GM12864 (cell line): ENCODE measurements around the gene KDELR1.

Source experiments
- DNase-seq: peaks from one replicate; pipeline ENCODE4 v3.0.0-alpha.2; 2011; ENCODE audit warnings: low read depth
- H3K4me3 ChIP-seq: 2 replicates; pipeline ENCODE4 v1.5.1; 2011; ENCODE audit warnings: mild to moderate bottlenecking, low read depth, low read length, control low read depth
- TF ChIP-seq, protein P1 (sequence below): IDR thresholded peaks from 2 replicates; pipeline ENCODE4 v1.5.1; 2011; ENCODE audit warnings: low read depth, mild to moderate bottlenecking, moderate library complexity, low read length, control low read depth, inconsistent platforms; ENCODE audit errors: missing control alignments

The KDELR1 gene

DNA sequence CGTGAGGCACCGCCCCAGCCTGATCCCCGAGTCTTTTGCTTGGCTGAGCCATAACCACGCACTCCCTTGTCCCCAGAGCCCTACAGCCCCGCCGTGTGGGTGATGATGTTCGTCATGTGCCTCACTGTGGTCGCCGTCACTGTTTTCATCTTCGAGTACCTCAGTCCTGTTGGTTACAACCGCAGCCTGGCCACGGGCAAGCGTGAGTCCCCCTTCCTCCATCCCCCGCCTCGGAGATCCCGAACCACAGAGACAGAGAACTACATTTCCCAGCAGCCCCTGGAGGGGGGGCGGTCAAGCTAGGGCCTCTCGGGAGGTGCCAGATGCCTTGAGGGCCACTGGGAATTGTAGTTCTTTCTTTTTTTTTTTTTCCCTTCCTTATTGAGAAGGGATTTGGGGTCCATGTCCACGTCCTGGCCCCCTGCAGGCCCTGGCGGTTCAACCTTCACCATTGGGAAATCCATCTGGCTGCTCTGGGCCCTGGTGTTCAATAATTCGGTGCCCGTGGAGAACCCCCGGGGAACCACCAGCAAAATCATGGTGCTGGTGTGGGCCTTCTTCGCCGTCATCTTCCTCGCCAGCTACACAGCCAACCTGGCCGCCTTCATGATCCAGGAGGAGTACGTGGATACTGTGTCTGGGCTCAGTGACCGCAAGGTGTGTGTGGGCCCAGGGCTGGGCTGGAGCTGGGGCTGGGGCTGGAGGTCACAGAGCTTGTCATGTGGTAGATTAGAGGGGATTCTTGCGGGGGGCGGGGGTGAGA, 28.0 kb upstream of the KDELR1 start:
- DNase-seq: no peak
- H3K4me3 ChIP-seq: peak overlapping the region; percentile 50
- TF ChIP-seq, protein P1, sequence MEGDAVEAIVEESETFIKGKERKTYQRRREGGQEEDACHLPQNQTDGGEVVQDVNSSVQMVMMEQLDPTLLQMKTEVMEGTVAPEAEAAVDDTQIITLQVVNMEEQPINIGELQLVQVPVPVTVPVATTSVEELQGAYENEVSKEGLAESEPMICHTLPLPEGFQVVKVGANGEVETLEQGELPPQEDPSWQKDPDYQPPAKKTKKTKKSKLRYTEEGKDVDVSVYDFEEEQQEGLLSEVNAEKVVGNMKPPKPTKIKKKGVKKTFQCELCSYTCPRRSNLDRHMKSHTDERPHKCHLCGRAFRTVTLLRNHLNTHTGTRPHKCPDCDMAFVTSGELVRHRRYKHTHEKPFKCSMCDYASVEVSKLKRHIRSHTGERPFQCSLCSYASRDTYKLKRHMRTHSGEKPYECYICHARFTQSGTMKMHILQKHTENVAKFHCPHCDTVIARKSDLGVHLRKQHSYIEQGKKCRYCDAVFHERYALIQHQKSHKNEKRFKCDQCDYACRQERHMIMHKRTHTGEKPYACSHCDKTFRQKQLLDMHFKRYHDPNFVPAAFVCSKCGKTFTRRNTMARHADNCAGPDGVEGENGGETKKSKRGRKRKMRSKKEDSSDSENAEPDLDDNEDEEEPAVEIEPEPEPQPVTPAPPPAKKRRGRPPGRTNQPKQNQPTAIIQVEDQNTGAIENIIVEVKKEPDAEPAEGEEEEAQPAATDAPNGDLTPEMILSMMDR: no peak

- DNase-seq: no peak
- no peak overlapping the region; the same call in 1 of the 2 replicates for H3K4me3 ChIP-seq
- TF ChIP-seq, protein P1: peak; percentile 32
Observed at GRCh38 chr19:48418317-48419064, 27.1 kb upstream of the KDELR1 start.

DNA sequence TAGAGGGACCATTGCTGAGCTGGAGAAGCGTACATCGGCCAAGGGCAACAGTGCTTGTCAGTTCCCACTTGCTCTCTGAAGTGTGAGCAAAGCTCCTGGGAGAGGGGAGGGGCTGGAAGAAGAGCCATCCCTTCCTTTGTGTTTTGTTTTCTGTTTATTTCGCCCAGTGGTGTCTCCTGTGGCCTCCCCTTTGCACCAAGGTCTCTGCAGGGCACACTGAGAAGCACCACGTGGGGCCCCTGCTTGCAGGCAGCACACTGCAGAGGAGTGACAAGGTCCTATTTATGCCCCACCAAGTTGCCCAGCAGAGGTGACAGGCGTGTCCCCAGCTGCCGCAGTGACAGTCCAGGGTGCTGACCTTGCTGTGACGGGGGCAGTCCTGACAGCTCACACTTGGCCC, 26.1 kb upstream of the KDELR1 start:
- DNase-seq: no peak
- TF ChIP-seq, protein P1: no peak
- no peak overlapping the region for H3K4me3 ChIP-seq

DNA sequence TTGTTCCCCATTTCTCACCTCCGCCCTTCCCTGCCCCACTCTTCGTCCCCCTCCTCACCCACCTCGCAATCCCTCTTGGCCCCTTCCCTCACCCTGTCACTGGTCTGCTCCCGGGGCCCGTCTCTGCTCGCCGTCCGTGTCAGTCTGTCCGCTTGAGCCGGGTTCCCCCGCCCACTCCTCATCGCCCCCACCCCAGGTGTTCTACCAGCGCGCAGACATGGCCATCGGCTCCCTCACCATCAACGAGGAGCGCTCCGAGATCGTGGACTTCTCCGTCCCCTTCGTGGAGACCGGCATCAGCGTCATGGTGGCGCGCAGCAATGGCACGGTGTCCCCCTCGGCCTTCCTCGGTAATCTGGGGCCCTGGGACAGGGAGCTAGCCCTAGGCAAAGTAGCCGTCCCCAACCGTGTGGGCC, 24.5 kb upstream of the KDELR1 start:
- no peak for DNase-seq
- TF ChIP-seq, protein P1: no peak
- no peak overlapping the region; the same call in 1 of the 2 replicates for H3K4me3 ChIP-seq

DNA sequence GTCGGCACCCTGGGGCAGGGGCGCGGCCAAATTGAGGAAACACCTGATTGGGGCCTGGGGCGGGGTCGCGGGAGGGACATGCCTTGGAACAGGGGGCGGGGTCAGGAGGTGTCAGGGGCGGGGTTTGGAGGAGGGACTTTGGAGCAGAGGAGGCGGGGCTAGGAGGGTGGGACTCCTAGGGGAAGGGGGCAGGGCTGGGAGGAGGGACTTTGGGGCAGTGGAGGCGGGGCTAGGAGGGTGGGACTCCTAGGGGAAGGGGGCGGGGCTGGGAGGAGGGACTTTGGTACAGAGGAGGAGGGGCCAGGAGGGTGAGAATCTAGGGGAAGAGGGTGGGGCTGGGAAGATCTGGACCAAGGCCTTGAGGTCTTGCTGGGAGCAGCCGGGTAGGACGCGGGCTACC, 24.0 kb upstream of the KDELR1 start:
- peak; percentile 61 for DNase-seq
- H3K4me3 ChIP-seq: no peak overlapping the region; the same call in 1 of the 2 replicates
- TF ChIP-seq, protein P1: no peak

DNA sequence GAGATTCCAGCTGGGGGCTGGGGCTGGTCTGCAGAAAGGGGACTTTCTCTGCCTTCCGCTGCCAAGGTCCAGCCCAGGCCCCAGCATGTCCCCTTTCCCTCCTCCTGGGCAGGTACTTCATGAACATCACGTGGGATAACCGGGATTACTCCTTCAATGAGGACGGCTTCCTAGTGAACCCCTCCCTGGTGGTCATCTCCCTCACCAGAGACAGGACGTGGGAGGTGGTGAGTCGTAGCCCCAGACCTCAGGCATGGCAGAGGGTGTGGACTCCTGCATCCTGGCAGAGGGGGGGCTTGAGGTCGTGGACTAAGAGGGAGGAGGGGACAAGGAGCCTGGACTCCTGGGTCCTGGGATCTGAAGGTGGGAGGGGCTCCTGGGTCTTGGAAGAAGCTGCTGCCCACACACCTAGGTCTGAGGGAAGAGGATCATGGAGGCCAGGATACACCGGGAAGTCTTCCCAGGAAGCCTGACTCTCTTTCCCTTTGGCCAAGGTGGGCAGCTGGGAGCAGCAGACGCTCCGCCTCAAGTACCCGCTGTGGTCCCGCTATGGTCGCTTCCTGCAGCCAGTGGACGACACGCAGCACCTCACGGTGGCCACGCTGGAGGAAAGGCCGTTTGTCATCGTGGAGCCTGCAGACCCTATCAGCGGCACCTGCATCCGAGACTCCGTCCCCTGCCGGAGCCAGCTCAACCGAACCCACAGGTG, 22.7 kb upstream of the KDELR1 start:
- TF ChIP-seq, protein P1: no peak
- DNase-seq: no peak
- H3K4me3 ChIP-seq: no peak overlapping the region
